IPS DF 4.7 (cell line): ENCODE results near the gene TCF21.

Experiments used
- DNase-seq: peaks from one replicate; pipeline ENCODE4 v3.0.0-alpha.2; 2013; ENCODE audit warnings: low spot score; ENCODE audit errors: extremely low read depth

TCF21 gene

DNA sequence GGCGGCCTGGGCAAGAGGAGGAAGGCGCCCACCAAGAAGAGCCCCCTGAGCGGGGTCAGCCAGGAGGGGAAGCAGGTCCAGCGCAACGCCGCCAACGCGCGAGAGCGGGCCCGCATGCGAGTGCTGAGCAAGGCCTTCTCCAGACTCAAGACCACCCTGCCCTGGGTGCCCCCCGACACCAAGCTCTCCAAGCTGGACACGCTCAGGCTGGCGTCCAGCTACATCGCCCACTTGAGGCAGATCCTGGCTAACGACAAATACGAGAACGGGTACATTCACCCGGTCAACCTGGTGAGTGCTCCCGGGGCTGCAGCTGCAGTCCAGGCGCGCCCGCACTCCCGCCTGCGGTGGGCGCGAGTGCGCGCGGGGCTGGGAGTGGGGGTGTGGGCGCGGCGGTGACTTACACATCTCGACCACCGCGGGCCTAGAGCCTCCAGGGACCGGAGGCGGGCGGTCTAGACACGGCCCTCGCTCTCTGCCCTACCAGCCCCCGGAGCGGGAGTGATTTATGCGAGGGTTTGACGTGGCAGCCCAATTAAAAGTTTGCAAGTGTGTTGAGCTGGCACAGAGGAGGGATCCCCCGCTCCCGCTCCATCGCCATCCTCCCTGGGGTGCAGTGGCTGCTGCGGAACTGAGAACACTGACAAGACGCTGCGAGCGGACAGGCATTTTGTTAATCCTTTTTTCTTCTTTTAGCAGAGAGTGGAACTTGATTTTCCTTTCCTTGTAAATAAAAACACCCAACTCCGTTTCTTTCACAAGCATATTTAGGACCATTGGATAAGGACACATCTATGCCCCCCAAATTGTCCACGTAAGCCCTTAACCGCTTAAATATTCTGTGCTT, 867 bp downstream of the TCF21 start:
- no peak for DNase-seq

DNA sequence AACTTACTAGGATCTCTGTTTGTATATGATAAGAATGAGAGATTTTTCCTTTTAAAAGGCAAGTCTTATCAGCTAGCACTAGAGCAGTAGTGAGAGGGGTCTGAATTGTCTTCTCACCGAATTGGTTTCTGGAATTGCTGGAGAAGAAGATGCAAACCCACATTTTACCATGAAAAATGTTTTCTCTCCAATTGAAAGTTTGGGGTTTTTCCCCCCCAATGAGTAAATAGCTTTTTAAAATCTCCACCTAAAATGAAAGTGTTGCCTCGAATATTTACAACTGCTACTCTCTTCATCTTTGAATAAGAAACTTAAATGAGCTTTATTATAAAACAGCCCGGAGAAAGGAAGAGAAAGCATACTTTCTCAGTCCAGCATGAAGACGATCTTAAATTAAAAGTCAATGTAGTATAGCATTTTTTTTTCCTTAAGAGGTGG, 1.8 kb downstream of the TCF21 start:
- DNase-seq, result no peak

DNA sequence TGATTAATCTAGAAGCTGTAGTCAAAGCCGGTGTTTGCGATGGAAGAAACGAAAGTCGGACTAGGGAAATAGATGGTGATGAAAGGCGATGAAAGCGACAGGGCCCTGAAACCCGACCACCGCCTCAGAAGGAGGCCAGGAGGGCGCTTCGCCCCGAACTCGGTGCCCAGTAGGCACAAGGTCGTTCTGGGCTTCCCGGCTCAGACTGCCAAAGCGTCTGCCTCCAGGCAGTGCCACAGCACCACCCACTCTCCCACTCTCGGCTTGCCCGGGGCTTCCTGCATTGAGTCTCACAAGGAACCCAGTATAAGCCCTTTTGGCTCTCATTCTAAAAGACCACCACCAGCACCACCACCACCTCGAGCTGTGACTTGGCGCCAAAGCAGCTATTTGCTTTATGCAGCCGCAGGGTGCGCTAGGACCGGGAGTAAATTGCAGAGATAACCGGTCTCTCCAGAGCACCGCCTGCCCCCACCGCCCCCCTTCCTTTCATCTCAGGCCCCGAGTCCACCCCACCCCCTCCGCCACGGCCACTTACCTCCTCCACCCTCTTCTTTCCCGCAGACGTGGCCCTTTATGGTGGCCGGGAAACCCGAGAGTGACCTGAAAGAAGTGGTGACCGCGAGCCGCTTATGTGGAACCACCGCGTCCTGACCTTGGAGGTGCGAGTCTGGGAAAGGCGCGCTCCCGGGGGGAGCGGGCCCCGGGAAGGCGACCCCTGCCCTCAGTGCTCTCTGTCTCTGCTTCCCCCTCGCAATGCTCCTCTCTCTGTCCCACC, 2.4 kb downstream of the TCF21 start:
- no peak for DNase-seq

DNA sequence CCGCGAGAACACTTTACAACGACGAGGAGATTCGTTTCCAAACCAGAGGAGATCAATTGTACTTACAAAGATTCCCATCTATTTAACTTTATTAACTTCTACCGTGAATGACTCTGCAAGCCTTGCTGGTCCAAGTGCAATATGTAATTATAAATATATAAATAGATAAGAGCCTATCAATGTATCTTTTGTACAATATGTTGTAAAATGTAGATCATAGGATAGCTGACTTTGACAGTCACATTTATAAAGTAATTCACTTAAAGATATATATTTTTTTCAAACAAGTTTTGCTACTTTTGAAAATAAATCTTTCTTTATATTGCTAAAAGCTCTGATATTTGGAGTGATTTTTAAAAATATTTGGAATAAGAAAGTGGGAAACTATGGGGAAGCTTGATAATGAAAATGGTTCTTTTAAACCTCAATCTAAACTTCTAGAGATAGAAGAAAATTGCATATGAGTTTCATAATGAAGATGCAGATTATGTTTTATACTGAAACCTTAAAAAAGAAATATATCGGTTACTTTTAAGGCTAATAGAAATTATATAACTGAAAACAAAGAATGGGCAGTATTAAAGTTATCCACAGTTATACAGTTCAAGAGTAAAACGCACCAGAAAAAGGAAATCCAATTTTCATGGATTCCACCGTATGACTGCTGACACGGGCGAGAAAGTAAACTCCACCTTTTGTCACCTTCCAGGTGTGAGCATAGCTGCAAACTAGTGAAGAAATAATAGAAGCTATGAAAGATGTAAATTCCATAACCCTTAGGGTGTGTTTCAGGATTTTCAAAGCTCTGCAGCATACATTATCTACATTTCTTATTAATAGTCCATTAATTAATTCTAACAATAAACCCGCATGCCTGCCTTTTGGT, 3.3 kb downstream of the TCF21 start:
- DNase-seq, result no peak

DNA sequence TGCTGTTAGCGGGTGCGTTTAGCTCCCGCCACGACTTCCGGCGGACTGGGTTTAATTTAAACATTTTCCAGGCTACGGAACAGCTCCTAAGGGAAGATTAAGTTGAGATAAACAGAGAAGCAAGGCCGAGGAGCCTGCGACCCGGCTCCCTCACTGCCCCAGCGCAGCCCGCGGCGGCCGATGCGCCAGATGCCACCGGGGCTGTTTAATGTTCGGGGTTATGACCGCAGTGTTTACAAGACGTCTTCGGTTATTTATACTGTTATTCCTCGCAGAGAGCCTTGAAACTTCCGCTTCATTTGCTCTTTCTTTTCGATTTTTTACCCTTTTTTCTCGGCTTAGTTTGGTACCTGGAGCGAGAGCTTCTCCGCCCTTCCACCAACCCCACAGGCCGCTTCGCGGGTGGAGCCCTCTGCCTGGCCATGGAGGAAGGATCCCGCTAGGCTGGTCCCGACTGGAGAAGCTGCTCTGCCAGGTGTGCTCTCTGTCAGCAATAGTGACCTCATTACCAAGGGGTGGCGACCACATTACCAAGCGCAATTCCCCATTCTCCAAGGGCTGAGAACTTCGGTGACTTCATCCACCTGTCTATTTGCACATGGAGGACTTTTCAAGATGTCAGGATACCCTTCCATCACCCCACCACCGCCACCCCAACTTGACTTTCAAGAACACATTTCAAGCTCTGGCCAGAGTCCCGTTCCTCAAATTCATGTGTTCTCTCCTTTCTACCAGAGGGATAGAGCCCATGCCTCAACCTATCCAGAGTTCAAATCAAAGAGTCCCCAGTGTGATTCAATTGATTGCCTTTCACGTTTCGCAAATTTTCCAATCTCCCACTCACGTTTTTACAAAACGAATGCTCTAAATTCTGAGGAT, 4.1 kb downstream of the TCF21 start:
- DNase-seq, result no peak

DNA sequence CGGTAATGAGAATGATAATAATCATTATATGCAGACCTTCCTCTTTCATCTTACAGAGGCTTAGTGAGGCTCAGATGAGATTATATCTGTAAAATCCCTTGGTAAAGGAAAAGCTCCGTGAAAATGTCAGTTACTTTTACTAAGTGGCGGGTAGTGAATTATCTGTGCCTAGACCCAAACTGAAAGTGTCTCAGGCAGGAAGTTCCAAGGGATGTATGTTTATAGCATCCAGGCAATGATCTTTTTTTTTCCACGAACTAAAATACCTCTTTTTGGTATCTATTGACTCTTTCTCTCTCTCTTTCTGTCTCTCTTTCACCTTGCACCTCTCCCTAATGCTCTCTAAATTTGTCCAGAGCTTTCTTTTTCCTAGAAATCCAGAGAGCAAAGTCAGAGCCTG, 5.0 kb downstream of the TCF21 start:
- no peak for DNase-seq

DNA sequence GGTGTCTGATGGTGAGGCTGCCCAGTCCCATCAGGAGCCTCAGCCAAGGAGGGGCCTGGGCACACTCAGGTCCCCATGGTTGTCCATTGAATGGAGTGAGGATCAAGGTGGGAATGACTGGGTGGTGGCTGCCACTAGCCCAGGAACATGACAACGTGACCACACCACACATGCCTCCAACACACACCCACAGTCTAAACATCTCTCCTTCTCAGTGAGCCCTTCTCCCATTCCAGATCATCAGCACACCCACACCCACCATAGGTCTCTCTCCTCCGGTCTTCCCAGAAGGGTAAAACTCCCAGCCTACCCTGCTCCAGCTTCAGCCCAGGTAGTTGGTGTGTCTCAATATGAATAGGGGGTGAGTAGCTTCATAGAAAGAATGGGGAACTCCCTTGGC, 5.5 kb downstream of the TCF21 start:
- DNase-seq, result no peak

DNA sequence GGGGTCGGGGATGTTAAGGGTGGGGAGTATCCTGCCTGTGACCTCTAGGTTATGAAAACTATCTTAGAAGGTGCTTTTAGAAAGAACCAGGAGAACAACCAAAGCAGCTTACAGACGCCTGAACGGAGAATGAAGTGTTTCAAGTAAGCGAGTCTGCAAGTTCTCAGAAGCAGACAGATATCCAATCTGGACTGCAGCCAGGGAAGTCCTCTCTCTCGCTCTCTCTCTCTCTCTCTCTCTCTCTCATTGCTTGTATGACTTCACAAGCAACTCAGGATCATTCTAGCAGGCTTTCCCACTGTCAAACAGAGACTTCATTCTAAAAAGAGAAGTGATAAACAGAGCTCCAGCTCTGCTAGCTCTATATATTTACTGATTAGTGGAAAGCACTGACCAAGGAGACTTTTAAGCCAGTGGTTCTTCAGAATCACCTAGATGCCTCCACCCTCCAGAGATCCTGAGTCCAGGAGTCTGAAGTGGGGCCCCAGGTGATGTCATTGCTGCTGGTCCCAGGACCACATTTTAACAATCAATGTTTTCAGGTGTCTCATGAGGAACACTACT, 6.0 kb downstream of the TCF21 start:
- DNase-seq, result no peak

DNA sequence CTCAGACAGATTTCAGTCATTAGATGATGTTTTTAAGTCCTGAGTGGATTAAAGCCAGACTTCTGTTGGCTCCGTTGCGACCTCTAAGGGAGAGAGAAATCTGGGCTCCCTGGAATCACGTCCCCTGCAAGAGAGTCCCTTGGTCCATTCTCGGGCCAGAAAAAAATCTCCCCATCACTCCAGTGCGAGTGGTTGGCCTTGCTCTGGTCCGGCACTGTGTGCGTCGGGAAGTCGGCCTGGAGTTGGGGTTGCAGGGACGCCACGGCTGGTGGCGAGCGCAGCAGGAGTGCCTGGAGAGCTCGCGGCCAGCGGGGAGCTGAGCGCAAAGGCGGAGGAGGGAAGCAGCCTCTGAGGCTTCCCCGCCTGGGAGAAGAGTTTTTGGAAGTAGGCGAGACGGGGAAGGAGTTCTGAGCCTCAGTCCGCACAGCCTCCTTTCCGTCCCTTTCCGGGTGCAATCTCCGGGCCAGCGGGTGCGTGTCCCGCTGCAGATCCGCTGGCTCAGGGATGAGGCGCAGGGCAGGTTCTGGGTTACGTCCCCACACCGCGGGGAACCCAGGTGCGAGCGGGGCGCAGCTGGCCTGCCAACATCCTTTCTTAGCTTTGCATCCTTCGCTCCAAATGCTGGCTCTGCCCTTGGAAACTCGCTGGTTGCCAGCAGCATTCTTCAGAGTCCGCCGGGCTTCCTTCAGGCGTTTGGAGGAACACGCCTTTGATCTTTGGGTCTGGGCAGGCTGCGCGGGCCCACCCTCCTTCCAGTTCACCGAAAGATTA, 6.8 kb downstream of the TCF21 start:
- no peak for DNase-seq

DNA sequence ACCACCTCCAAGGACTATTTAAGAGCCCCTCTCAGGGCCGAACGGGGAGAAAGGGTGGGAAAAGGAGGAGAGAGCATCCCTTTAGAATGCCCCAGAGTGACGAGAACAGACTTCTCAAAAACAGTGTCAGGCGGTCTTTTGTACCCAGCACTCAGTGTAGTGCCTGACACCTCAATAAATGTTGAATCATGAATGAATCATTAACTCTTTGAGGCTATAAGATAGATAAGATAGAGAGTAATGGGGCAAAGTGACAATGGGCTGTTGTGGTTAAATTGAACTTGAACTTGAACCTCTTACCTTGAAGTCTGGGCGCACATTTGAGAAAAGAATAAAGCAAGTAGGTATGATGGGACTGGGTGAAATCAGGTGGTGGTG, 7.4 kb downstream of the TCF21 start:
- no peak for DNase-seq

DNA sequence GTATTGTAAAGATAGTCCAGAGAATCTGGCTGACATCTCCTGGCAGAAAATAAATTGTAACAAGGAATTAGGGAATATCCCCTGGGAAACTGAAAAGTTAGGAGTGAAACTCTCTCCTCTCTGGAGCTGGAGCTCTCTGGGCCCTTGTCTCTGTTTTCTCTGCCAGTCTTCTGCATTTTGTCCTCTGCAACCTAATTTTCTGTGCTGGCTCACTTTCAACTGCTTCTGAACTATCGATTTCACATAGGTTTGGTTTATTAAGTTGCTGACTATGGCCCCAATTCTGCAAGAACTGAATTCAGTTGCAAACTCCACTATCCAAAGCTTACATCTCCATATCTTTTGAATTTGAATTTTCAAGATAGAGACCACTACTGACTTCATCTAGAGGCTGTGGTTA, 9.3 kb downstream of the TCF21 start:
- no peak for DNase-seq

DNA sequence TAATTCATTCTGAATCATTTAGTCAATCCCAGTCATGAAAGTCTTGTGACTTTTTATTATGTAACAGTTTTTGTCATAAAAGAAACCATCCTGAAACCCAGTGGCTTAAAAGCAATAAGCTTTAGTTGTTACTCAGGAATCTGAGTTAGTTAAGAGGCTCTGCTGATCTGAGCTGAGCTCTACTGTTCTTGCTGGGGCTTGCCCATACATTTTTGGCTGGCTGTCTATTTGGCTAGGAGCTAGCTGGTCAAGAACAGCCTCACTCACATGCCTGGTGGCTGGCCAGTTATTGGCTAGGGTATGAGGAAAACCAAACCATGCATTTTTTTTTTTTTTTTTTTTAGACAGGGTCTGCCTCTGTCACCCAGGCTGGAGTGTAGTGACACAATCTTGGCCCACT, 10.6 kb downstream of the TCF21 start:
- DNase-seq, result no peak

DNA sequence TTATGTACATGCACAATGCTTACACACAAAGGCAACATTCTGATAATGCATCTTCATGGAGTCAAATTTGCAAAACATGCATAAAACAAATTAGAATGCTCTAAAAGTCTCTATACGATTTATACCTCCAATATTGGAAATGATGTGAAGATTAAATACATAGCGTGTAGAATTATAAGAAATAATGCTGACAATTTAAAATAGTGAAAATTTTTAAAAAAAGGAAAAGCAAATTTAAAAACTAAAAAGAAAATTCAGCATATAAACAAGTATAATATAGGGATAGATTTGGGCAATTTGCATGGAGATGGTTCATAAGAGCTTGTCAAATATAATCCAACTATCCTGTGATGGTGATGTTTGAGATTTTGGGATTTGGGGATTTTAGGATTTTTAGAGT, 14.9 kb downstream of the TCF21 start:
- DNase-seq, result no peak

DNA sequence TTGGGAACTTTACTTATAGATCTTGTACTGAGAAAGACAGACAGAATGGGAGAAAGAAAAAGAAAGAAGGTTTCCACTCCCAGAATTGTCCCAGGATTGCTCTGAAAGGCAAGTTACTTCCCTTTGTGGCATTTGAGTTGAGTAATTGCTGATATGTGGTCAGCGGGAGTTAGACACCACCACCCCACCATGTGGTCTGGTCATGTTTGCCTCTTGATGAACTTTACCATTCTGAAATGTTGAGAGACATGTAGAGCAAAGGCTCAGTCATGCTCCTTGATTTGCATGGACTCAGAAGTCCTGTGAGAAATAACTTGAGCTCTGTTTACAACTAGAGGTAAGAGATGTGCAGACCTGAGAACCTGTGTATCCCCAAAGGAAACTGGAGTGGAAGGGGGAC, 17.1 kb downstream of the TCF21 start:
- DNase-seq, result no peak

DNA sequence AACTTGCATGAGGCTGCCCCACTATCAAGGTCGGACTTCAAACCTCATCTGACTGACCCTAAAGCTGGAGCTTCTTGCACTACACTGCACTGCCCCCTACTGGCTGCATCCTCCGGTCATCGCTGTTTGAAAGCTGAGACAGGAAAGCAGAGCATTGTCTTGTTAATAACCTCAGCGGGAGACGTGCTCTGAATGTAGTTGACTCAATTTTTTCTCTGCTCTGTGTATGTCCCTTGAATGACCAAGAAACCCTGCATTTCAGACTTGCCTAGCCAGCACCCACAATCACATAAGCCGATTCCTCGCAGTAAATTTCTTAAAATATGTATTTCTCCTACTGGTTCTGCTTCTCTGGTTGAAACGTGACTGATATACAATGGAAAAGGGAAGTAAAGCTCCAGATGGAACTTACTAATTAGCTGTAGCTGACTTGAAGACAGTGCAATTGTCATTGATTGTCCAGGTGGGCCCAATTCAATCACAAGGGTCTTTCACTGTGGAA, 27.8 kb downstream of the TCF21 start:
- DNase-seq, result peak; percentile 98

DNA sequence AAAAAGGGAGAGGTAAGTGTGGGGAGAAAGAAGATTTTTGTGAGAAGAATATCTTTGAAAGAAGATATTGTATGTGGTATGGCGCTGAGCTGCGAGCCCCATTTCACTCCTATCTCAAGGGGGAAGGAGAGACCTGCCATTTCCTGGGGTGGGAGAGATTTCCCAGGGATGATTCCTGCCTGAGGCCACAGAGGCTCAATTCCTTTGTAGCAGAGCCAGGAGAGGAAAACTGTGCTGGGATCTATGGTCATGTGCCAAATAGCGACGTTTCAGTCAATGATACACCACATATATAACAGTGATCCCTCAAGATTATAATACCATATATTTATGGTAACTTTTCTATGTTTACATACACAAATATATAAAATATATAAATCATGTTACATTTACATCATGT, 28.9 kb downstream of the TCF21 start:
- no peak for DNase-seq

DNA sequence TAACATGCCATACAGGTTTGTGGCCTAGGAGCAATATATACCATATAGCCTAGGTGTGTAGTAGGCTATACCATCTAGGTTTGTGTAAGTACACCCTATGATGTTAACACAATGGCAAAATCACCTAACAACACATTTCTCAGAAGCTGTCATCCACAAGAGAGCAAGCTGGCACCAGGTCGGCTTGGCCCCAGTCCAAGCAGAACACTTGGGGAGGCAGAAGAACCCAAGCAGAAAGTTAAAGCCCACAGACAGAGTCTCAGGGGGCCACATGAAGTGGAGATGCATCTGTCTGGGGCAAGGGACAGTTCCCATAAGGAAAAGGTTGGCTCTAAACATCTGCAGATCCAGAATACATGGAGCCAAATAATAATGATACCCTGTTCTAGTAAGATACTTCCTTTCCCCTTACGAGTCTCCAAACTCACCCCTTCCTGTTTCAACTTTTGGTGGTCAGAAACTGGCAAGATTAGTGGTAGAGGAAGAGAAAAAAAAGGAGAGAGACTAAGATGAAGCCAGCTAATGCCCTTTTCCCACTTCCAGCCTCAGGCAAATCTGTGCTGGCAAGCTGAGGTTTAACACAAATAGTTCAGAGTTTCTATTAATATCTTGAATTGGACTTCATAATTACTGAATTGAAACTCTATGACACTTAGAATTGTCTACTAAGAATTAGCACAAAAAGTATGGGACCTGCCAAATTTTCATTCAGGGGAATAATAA, 29.5 kb downstream of the TCF21 start:
- DNase-seq, result no peak

DNA sequence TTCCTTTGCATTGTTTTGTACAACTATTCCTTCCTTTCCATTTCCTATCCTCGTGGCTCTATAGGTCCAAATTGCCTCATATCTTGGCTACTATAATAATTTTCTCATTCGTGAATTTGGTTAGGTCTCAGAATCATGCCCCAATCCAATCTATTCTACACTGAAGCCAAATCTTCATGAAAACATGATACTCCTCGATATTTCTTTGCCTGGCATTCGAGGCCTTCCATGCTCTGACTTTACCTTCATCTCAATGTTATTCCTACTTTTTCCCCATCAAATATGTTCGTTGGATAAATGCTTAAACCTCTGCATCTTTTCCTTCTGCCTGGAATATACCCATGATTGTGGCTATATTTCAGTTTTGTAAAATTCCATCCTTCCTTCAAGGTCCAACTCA, 30.4 kb downstream of the TCF21 start:
- no peak for DNase-seq
